Islet of Langerhans (tissue), 1 donor: Measurements from ENCODE around the gene ZP3.
"Not testable (repeated sequence)": the region's sequence is repeated elsewhere in the genome, so short reads cannot be mapped to it uniquely, and the experiment has no call there.

Experiments
- FAIRE-seq: peaks from one replicate; lab custom pipeline; 2011; peaks lifted over from hg19 to GRCh38; lab: Jason Lieb, UNC

ZP3 gene

GRCh38 chr7:76485822-76486610 lies 61.3 kb downstream of the ZP3 start:
- FAIRE-seq = not testable (repeated sequence)

DNA sequence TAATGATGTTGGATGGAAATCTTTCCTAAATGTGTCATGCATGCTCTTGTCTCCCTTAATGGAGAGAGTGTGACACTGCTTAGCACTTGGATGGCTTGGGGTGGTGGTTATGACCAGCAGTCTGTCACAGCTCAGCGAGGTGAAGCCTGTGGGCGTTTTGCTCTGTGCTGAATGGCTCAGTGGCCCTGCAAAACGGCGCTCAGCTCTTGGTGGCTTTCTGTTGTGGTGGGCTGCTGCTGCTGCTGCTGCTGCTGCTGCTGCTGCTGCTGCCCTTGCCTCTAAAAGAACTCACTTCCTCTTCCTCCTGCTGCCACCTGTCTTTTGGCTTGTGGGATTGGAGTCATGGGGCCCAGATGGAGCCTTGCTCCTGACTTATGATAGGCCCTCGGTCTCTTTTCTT lies 61.9 kb downstream of the ZP3 start:
- not testable (repeated sequence) for FAIRE-seq

GRCh38 chr7:76487969-76488368 lies 63.2 kb downstream of the ZP3 start:
- FAIRE-seq = not testable (repeated sequence)
